Muscle layer of duodenum (tissue), 2 donors: ENCODE measurements around the gene VPS13D.

Source experiments
- H3K27ac ChIP-seq: one replicate; pipeline ENCODE4 v1.7.0; 2013; ENCODE audit warnings: mild to moderate bottlenecking, low read length
- H3K27me3 ChIP-seq: one replicate; pipeline ENCODE4 v1.7.0; 2013; ENCODE audit warnings: low read depth, mild to moderate bottlenecking, control low read depth, low read length
- H3K36me3 ChIP-seq, 2 donors: one replicate each; pipeline ENCODE4 v1.7.0; 2013; ENCODE audit warnings: low read length in 2 of 2, control low read depth in 1 of 2, mild to moderate bottlenecking in 1 of 2; ENCODE audit not compliant: insufficient read depth in 2 of 2, control insufficient read depth in 1 of 2
- H3K4me1 ChIP-seq, 2 donors: one replicate each; pipeline ENCODE4 v1.7.0; 2013; ENCODE audit warnings: low read length in 2 of 2, mild to moderate bottlenecking in 2 of 2, control low read depth in 1 of 2, moderate library complexity in 1 of 2; ENCODE audit not compliant: insufficient read depth in 2 of 2, control insufficient read depth in 1 of 2
- H3K4me3 ChIP-seq, 2 donors: one replicate each; pipeline ENCODE4 v1.7.0; 2013; ENCODE audit warnings: low read length in 2 of 2, low read depth in 1 of 2, mild to moderate bottlenecking in 1 of 2
- H3K9me3 ChIP-seq, 2 donors: one replicate each; pipeline ENCODE4 v1.7.0; 2013; ENCODE audit warnings: low read length in 2 of 2, control low read depth in 1 of 2, mild to moderate bottlenecking in 1 of 2; ENCODE audit not compliant: control insufficient read depth in 1 of 2
- donor health status: healthy.

The VPS13D gene

DNA sequence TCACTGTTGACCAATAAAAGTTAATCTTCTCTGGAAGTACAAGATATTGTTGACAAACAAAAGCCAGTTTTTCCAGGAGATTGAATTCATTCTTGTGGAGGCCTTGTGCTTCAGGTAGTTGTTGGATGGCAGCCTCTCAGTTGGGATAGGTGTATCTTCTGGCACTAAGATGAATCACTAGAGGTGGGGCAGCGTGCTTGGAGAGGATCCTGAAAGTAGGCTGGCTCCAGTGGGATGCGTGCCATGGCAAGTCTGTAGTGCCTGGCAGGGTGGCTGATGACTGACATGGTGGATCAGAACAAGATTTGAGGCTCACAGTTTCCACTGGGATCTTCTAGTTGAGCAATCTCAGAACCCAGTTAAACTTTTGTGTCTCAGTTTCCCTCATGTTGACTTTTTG, 2.4 kb downstream of the VPS13D start:
- Histone ChIP-seq H3K36me3 (peaks cover 17 to 20% of the 10 kb centered on the region in 2 donors), H3K9me3 (no peaks in the 10 kb centered on the region), H3K27me3 (no peaks in the 10 kb centered on the region), H3K4me3 (no peak overlapping the region), H3K27ac (no peak overlapping the region), H3K4me1 (peaks cover 0 to 14% of the 10 kb centered on the region in 2 donors)

DNA sequence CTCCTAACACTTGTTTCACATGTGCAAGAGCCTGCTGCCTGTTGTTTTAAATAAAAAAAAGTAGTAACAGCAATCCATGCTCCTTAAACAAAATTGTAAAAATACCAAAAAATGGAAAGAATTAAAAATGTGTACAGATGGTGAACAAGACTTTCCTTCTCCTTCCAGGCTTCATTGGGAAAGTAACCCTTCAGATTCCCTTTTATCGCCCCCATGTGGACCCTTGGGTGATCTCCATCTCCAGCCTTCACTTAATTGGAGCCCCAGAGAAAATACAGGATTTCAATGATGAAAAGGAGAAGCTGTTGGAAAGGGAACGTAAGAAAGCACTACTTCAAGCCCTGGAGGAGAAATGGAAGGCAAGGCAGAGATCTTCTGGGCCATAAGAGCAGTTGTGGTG, 14.2 kb downstream of the VPS13D start:
- peaks cover 31 to 42% of the 10 kb centered on the region in 2 donors for H3K36me3 ChIP-seq
- H3K9me3 ChIP-seq, result no peaks in the 10 kb centered on the region
- no peak overlapping the region for H3K27ac ChIP-seq
- no peaks in the 10 kb centered on the region for H3K27me3 ChIP-seq
- no peaks in the 10 kb centered on the region for H3K4me1 ChIP-seq
- no peak overlapping the region for H3K4me3 ChIP-seq

DNA sequence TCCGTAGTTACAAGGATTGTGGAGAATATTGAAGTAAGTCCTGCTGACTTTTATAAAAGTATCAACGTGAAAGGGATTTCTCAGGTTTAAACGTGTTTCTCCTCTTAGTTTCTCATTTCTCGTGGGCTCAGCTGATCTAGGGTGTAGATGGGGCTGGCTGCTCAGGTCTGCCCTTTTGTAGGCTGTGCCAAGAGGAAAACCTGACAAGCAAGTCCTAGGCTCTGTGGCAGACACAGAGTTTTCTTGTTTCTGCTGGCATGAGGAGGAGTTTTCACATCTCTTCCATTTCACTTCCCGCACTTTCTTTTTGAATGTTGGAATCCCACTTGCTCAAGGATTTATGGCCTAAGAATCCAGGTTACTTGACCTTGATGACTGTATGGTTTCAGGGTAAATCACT, 14.8 kb downstream of the VPS13D start:
- Histone ChIP-seq H3K9me3 (no peaks in the 10 kb centered on the region), H3K27ac (no peak overlapping the region)

DNA sequence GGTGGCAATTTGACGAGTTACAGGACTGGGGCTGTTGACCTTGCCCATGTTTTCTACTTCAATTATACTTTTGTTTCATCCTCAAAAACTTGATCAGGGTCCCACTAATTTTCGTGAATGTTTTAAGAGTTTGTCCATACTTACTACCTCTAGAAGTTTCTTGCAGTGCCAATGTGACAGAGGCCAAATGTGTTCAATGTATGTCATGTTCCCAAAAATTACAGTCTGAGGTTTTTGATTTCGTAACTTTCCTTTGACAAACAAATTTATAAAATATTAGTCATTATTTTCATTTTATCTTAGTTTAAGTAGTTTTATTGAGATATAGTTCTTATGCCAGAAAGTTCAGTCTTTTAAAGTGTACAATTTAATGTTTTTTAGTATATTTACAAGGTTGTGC, 15.3 kb downstream of the VPS13D start:
- Histone ChIP-seq H3K4me1 (no peaks in the 10 kb centered on the region), H3K4me3 (no peak overlapping the region), H3K27me3 (no peaks in the 10 kb centered on the region), H3K36me3 (peaks cover 42 to 52% of the 10 kb centered on the region in 2 donors), H3K9me3 (no peaks in the 10 kb centered on the region), H3K27ac (no peak overlapping the region)

More for the DNA sequence above, 14.8 kb downstream of the VPS13D start:
- Histone ChIP-seq H3K36me3 (peaks cover 36 to 47% of the 10 kb centered on the region in 2 donors), H3K27me3 (no peaks in the 10 kb centered on the region), H3K4me1 (no peaks in the 10 kb centered on the region), H3K4me3 (no peak overlapping the region)

DNA sequence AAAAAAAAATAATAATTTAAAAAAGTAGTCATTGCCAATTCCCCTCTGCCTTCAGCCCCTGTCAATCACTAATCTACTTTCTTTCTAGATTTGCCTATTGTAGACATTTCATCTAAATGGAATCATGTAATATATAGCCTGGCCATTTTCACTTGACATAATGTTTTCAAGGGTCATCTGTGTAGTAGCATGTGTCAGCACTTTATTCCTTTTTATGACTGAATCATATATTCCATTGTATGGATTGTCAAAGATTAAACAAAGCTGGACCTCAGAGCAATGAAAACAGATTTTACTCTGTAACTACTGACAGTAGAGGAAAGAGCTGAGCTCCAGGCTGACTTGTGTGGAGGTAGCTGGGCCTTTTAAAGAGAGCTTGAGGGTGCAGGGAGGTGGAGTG, 15.9 kb downstream of the VPS13D start:
- no peaks in the 10 kb centered on the region for H3K27me3 ChIP-seq
- no peaks in the 10 kb centered on the region for H3K9me3 ChIP-seq
- H3K27ac ChIP-seq, result no peak overlapping the region
- H3K4me1 ChIP-seq, result no peaks in the 10 kb centered on the region
- H3K36me3 ChIP-seq, result peaks cover 46 to 59% of the 10 kb centered on the region in 2 donors
- no peak overlapping the region for H3K4me3 ChIP-seq

DNA sequence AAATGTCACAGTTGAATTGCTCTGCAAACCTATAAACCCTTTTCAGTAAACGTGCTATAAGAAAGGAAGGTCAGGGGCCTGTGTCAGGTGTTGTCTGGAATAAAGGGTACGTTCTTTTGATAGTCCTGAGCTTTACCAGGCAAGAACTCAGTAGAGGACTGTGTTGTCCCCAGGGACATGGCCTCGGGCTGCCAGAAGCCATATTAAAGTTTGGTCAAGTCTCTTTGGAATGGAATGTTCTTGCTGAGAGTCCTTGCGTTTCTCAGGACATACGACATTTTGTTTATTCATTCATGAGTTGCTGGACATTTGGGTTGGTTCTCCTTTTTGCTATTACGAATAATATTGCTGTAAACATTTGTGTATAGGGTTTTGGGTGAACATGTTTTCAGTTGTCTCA, 16.8 kb downstream of the VPS13D start:
- H3K9me3 ChIP-seq, result no peaks in the 10 kb centered on the region
- peaks cover 53 to 54% of the 10 kb centered on the region in 2 donors for H3K36me3 ChIP-seq
- no peak overlapping the region for H3K27ac ChIP-seq
- no peaks in the 10 kb centered on the region for H3K4me1 ChIP-seq
- no peaks in the 10 kb centered on the region for H3K27me3 ChIP-seq
- H3K4me3 ChIP-seq, result no peak overlapping the region

DNA sequence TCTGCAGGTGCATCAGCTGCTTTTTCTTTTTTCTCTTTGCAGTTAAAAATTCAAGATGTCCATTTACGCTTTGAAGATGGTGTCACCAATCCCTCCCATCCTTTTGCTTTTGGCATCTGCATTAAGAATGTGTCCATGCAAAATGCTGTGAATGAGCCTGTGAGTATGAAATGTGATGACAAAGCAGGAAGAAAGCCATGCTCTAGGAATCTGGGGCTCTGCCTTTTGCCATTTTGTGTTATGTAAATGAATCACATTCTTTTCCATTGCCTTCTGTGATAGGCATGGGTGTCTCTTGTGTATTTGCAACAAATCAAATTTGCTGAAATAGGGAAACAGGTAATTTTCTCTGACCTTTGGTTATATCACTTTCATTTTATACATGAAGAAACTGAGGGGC, 19.4 kb downstream of the VPS13D start:
- H3K36me3 ChIP-seq, result peaks cover 55 to 57% of the 10 kb centered on the region in 2 donors

DNA sequence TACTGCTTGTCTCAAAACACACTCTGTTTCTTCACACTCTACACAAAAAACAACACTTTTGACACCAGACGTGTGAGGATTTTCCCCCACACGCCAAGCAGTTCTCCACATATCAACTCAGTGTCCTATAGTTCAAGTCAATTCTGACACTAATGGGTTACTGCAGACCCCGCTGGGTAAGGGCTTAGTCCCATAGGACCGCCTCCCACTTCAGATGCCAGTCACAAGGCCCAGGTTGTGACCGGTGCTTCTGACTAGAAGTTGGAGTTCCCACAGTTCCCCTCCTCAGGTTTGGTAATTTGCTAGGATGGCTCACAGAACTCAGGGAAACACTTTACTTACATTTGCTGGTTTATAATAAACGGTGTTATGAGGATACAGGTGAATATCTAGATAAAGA, 19.9 kb downstream of the VPS13D start:
- Histone ChIP-seq H3K4me3 (no peak overlapping the region), H3K27ac (no peak overlapping the region), H3K4me1 (no peaks in the 10 kb centered on the region), H3K27me3 (no peaks in the 10 kb centered on the region), H3K36me3 (peaks cover 50 to 55% of the 10 kb centered on the region in 2 donors), H3K9me3 (no peaks in the 10 kb centered on the region)

More for the DNA sequence above, 19.4 kb downstream of the VPS13D start:
- Histone ChIP-seq H3K27me3 (no peaks in the 10 kb centered on the region), H3K4me1 (no peaks in the 10 kb centered on the region), H3K4me3 (no peak overlapping the region), H3K9me3 (no peaks in the 10 kb centered on the region), H3K27ac (no peak overlapping the region)

DNA sequence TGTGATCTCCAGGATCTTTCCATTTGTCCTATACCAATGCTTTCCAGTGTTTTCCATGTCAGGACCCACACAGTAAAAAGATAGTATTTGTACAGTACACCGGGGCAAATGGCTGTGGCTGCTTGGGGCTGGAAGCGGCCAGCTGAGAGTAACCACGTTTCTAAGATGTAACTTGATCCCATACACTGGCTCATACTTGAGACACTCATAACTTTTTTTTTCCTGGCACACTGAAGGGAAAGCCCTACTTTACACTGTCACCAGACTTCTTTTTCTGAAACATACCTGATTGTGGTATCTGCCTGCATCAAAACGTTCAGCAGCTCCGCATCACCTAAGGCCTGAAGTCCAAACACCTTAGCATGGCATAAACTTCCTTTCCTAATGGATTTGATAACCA, 21.6 kb downstream of the VPS13D start:
- no peak overlapping the region for H3K27ac ChIP-seq
- H3K9me3 ChIP-seq, result no peaks in the 10 kb centered on the region
- H3K4me1 ChIP-seq, result no peaks in the 10 kb centered on the region
- H3K4me3 ChIP-seq, result no peak overlapping the region
- H3K36me3 ChIP-seq, result peaks cover 48 to 58% of the 10 kb centered on the region in 2 donors
- H3K27me3 ChIP-seq, result no peaks in the 10 kb centered on the region

DNA sequence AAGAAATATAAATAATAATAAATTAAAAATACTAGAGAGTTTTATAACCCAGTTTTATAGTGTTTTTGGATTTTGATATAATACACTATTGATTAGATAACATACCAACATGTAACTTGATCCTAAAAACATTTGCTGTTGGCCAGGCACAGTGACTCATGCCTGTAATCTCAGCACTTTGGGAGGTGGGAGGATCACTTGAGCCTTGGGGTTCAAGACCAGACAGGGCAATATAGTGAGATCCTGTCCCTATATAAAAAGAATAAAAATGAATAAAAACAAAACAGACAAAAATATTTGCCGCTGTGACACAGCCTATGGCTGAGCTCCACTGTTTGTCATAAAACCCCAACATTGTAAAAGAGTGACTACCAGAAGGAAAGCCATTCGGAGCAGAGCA, 26.1 kb downstream of the VPS13D start:
- Histone ChIP-seq H3K9me3 (no peaks in the 10 kb centered on the region), H3K27ac (no peak overlapping the region), H3K4me1 (no peaks in the 10 kb centered on the region), H3K36me3 (peaks cover 54 to 70% of the 10 kb centered on the region in 2 donors), H3K27me3 (no peaks in the 10 kb centered on the region), H3K4me3 (no peak overlapping the region)

DNA sequence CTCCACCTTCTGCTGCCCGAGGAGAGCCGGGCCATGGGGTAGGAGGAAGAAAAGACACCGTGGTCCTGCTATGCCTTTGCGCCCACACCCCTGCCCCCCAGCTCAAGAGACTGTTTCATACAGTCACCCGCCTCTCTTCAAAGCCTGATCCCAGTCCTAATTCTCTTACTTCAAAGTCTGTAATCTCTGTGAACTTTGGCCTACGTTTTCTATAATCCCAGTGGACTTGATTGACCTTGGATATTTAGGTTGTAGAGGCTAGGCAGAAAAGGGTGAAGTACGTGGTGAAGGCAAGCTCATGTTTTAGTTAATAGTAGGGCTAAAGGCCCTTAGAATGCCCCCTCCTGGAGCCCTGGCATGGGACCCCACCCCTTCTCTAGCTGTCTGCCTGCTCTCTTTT, 28.4 kb downstream of the VPS13D start:
- H3K9me3 ChIP-seq, result no peaks in the 10 kb centered on the region
- H3K4me3 ChIP-seq, result no peak overlapping the region
- H3K27me3 ChIP-seq, result no peaks in the 10 kb centered on the region
- H3K36me3 ChIP-seq, result peaks cover 60 to 79% of the 10 kb centered on the region in 2 donors
- H3K27ac ChIP-seq, result no peak overlapping the region
- no peaks in the 10 kb centered on the region for H3K4me1 ChIP-seq

DNA sequence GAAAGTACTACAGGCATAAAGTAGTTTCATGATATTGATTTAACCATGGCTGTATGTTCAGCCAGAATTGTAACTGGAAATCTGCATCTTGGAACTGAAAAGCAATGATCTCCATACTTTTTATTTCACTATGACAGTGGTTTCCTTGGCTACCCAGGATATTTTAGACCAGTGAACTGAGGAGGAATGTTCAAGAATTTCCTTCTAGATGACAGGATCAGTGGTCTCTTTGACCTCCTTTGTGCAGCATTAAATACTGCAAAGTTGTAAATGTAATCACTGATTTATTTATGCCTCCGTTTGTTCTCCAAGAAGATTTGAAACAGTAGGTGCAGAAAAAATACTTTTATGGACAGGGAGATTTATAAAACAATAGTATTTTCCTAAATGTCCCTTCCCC, 39.5 kb downstream of the VPS13D start:
- no peak overlapping the region for H3K27ac ChIP-seq
- peaks cover 0 to 3% of the 10 kb centered on the region in 2 donors for H3K9me3 ChIP-seq
- H3K4me3 ChIP-seq, result no peak overlapping the region
- H3K36me3 ChIP-seq, result peaks cover 60 to 82% of the 10 kb centered on the region in 2 donors
- no peaks in the 10 kb centered on the region for H3K27me3 ChIP-seq
- no peaks in the 10 kb centered on the region for H3K4me1 ChIP-seq
